Sigmoid colon (tissue), 4 donors: Measurements from ENCODE around the gene SEC24B.

Experiments used
- POLR2A ChIP-seq, 2 donors: fragments of 450-650 bp; IDR thresholded peaks; one replicate each; pipeline ENCODE4 v1.6.1; 2016; ENCODE audit warnings: antibody characterized with exemption in 2 of 2, mild to moderate bottlenecking in 2 of 2, moderate library complexity in 2 of 2
- POLR2AphosphoS5 ChIP-seq, 4 donors: sonication (generic); formaldehyde crosslinking; IDR thresholded peaks; one replicate each; pipeline ENCODE4 v1.6.1; 2017; ENCODE audit warnings: antibody characterized with exemption in 4 of 4

GRCh38 chr4:109574443-109574850, 140.8 kb downstream of the SEC24B start:
- TF ChIP-seq POLR2A (IDR thresholded peaks at IDR 0.05) (no peak), POLR2AphosphoS5 (IDR thresholded peaks at IDR 0.05) (no peak)
